Stimulated activated CD4-positive, alpha-beta T cell treated with anti-CD3 and anti-CD28 coated beads, Interleukin-2, amount 100 ng/mL, for 4 hours (primary cell): ENCODE results near the gene DHTKD1.
"Not testable (repeated sequence)": the region's sequence is repeated elsewhere in the genome, so short reads cannot be mapped to it uniquely, and the experiment has no call there.

Experiments used
- DNase-seq: peaks from one replicate; pipeline ENCODE4 v3.0.0-alpha.2; 2020; ENCODE audit warnings: low read depth

DHTKD1 gene

DNA sequence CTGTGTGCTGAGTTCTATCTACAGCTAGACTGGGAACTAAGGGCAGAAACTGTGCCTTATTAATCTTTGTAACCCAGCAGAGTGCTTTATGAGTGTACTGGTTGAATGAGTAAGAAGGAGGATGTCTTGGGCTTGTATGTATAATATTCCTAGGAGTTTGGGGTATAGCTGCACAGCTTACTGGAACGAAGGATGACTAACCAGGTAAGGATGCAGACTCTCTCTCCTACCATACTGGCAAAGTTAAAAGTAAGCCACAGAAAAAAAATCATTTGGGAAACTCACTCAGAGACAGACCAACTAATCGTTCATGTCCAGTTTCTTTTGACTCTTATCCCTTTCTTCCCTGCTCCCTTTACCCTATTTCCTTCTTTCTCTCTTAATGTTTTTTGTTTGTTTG lies 1.4 kb upstream of the DHTKD1 start:
- no peak for DNase-seq

DNA sequence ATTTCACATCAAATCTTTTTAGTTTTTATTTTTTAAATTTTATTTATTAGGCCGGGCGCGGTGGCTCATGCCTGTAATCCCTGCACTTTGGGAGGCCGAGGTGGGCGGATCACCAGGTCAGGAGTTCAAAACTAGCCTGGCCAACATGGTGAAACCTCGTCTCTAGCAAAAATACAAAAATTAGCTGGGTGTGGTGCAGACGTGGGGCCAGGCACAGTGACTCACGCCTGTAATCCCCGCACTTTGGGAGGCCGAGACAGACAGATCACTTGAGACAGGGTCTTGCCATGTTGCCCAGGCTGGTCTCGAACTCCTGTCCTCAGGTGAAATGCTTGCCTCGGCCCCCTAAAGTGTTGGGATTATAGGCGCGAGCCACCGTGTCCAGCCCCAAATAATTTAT lies 2.7 kb downstream of the DHTKD1 start:
- not testable (repeated sequence) for DNase-seq

DNA sequence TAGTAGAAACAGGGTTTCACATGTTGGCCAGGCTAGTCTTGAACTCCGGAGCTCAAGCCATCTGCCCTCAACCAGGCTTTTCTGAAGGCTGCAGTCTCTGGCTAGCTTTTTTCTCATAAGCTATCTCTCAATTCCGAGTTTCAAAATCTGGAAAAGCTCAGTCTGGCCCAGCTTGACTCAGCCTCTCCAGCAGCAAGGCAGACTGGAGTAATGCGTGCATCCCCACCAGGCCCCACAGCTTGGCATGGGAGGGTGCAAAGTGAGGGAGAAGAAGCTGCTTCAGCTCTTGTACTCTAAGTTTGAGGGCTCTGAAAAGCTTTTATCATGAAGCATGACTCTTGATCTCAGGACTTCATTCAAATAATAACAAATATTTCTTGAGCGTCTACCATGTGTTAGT lies 4.8 kb downstream of the DHTKD1 start:
- DNase-seq: no peak

DNA sequence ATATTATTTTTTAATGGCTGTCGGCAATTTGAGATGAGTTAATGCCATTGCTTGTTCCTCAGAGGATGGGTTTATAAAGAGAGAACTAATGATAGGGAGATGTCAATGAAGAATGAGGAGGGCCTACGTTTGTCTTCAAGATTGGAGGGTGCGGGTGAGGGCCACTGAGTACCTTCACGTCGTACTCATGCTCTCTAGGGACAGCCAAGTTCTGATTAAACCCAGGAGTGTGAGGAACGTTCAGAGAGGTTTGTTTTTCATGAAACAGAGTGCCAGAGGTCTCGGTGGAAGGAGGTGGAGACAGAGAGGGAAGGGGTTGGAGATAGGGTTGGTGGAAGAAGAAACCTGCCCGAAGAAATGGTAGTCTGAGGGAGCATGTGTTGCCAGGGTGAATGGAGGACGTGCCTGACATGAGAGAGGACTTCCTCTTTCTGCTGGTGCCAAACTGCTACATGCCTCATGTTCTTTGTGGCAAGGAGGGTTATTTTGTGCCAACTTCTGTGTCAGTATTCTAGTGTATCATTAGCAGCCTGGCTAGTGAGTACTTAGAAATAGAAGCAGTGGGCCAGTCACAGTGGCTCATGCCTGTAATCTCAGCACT lies 8.9 kb downstream of the DHTKD1 start:
- no peak for DNase-seq

DNA sequence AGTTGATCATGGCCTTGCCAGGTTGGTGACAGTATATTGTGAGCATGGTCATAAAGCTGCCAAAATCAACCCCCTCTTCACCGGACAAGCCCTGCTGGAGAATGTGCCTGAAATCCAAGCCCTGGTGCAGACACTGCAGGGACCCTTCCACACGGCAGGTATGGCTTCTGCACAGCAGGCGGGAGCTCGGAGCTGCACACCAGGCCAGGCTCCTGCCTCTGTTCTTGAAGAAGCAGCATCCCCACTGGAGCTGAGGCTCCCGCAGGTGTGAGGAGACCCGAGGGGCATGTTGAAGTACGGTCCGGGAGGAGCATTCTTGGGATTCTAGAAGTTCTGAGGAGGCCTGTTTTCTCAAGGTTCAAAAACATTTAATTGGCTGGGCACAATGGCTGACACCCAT lies 12.7 kb downstream of the DHTKD1 start:
- DNase-seq: no peak

DNA sequence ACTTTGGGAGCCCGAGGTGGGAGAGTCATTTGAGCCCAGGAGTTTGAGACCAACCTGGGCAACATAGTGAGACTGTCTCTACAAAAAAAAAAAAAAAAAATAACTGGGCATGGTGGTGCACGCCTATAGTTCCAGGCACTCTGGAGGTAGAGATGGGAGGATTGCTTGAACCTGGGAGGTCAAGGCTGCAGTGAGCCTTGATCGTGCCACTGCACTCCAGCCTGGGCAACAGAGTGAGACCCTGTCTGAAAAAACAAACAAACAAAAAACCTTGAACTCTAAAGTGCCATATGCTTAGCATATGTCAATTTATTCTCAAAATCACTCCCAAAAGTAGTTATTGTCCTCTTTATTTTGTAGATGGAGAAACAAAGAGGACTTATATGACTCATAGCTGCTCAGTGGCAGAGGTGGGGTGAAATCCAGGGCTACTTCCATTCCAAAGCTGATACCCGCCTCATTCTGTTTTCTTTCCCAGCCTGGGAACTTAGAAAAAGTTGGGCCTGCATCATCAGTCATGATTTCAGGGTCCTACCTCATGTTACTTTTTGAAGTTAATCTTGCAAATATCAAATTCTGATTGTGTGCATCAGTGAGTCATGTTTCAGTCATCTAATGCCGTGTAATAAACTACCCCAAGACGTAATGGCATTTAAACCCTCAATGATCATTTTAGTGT lies 13.3 kb downstream of the DHTKD1 start:
- DNase-seq: no peak

DNA sequence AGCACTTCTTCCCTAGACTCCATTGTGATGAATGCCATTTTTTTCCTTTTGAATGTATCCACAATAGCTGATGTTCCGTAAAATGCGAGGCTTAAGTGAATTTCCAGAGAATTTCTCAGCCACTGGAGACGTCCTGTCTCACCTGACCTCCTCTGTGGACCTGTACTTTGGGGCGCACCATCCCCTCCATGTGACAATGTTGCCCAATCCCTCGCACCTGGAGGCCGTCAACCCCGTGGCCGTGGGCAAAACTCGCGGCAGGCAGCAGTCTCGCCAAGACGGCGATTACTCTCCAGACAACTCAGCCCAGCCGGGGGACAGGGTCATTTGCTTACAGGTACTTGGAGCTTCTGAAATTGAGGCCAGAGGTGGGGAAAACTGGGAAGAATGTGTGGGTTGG lies 20.2 kb downstream of the DHTKD1 start:
- DNase-seq: no peak

DNA sequence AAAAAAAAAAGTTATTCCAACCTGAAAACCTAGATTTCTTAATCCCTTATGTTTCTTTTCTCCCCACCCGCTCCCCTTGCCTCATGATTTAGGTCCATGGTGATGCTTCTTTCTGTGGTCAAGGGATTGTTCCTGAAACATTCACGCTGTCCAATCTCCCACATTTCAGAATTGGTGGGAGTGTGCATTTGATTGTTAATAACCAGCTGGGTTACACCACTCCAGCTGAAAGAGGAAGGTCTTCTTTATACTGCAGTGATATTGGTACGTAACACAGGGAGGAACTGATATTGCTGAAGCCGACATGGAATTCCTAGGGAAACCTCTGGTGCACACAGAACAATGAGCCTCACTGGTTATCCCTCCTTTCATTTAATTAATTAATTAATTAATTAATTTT lies 22.7 kb downstream of the DHTKD1 start:
- no peak for DNase-seq

DNA sequence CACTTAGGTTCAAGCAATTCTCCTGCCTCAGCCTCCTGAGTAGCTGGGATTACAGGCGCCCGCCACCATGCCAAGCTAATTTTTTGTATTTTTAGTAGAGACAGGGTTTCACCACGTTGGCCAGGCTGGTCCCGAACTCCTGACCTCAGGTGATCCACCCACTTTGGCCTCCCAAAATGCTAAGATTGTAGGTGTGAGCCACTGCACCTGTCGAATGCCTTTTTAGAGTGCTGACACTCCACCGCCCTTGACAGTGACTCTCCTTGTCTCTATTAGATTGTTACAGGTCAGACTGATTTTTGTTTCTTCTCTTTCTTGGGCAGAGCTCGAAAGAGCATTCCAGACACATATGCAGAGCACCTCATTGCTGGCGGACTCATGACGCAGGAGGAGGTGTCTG lies 28.6 kb downstream of the DHTKD1 start:
- not testable (repeated sequence) for DNase-seq

DNA sequence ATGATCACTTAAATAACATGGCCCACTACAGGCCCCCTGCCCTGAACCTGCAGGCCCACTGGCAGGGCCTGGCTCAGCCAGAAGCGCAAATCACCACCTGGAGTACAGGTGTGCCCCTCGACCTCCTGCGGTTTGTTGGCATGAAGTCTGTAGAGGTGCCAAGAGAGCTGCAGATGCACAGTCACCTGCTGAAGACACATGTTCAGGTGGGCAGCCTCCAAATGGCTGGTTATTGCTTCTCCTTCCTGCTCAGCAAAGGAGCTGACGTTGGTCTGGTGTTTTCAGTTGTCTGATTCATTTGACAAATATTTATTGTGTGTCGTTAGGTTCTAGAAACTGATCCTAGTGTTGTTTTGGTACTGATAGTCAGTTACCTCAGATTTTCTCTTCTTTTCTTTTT lies 29.0 kb downstream of the DHTKD1 start:
- no peak for DNase-seq

DNA sequence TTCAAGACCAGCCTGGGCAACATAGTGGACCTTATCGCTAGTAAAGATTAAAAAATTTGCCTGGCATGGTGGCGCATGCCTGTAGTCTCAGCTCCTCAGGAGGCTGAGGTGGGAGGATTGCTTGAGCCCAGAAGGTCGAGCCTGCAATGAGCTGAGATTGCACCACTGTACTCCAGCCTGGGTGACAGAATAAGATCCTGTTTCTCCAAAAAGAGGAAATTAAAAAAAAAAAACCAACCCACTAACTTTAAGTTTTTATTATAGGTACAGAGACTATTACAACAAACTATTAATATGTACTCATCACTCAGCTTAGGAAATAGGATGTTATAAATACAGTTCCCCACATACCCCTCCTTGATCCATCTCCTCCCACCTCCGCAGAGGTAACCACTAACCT lies 30.2 kb downstream of the DHTKD1 start:
- DNase-seq: no peak

DNA sequence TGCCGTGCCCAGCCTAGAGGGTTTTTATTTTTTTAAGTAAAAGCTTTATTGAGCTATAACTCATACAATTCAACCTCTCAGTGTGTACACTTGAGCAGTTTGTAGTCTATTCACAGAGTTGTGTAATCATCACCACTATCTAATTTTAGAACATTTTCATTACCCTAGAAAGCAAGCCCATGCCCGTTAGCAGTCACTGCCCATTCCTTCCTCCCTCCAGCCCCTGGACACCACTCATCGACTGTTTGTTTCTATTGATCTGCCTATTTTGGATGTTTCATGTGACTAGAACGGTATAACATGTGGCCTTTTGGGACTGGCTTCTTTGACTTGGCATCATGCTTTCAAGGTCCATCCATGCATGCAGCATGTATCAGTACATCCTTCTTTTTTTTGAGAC lies 35.0 kb downstream of the DHTKD1 start:
- DNase-seq: no peak

DNA sequence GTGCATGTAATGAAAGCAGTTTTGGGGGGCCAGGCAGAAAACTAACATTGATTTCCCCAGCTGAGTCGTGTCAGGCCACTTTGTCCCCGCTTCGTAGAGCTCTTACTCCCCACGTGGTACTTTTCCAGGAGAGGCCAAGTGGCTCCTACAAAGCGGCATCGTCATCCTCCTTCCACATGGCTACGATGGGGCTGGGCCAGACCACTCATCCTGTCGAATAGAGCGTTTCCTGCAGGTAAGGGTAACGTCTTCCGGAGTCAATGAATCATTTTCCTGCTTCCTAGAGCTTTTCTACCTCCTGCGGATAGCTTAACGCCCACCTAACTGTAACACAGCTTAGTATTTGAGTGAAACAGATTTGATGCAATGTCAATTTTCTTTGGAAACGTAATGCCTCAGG lies 39.0 kb downstream of the DHTKD1 start:
- DNase-seq: no peak

DNA sequence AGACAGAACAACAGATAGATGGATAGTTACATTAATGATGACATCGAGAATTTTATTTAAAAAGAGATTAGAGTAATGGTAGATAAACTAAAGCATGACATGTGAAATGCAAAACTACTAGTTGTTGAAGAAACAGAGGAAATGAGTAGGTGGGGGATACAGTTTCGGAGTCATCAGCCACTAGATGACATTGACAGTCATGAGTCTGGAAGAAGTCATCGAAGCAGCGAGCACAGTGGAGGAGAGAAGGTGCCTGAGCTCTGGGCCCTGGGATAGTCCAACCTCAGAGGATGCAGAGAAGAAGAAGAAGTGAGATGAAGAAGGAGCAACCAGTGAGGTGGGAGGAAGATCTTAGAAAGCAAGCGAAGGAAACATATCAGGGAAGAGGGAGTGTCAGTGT lies 40.5 kb downstream of the DHTKD1 start:
- no peak for DNase-seq

DNA sequence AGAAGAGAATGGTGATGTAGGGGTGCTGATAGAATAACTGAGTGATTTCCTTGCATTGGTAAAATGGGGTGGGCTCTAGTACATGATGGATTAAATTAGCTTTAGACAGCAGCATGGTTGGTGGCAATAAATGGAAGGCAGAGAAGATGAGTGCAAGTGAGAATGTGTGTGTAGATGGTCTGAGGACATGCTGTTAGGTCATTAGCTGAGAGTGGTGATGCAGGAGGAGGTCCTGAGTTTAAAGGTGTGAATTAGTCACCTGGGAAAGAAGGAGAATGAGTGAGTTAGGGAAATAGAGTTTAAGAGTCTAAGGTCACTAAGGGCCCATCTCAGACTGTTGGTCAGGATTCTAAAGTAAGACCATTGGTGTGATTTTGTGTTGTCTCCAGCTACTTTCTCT lies 42.8 kb downstream of the DHTKD1 start:
- no peak for DNase-seq

DNA sequence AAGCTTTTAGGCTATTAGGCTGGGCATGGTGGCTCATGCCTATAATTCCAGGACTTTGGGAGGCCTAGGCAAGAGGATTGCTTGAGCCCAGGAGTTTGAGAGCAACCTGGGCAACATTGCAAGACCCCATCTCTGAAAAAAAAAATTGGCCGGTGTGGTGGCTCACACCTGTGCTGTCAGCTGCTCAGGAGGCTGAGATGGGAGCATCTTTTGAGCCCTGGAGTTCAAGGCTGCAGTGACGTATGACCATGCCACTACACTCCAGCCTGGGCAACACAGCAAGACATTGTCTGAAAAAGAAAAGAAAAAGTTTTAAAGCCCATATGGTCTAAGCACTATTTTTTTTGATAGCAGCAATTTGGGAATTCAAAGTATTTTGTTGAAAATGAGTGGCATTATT lies 44.9 kb downstream of the DHTKD1 start:
- no peak for DNase-seq

DNA sequence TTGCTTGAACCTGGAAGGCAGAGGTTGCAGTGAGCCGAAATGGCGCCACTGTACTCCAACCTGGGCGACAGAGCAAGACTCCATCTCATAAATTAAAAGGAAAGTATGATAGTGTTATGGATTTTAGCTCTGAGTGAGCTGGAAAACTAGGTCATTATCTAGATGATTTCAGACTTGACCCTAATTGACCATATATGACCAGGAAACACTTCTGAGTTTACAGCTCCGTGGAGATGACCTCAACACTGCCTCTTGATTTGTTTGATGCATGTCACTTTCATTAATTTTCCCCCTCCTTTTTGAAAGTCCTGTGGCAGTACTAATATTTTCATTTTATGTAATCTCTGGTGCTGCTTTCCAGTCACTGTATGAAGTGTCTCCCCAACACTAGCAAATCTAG lies 52.9 kb downstream of the DHTKD1 start:
- no peak for DNase-seq

DNA sequence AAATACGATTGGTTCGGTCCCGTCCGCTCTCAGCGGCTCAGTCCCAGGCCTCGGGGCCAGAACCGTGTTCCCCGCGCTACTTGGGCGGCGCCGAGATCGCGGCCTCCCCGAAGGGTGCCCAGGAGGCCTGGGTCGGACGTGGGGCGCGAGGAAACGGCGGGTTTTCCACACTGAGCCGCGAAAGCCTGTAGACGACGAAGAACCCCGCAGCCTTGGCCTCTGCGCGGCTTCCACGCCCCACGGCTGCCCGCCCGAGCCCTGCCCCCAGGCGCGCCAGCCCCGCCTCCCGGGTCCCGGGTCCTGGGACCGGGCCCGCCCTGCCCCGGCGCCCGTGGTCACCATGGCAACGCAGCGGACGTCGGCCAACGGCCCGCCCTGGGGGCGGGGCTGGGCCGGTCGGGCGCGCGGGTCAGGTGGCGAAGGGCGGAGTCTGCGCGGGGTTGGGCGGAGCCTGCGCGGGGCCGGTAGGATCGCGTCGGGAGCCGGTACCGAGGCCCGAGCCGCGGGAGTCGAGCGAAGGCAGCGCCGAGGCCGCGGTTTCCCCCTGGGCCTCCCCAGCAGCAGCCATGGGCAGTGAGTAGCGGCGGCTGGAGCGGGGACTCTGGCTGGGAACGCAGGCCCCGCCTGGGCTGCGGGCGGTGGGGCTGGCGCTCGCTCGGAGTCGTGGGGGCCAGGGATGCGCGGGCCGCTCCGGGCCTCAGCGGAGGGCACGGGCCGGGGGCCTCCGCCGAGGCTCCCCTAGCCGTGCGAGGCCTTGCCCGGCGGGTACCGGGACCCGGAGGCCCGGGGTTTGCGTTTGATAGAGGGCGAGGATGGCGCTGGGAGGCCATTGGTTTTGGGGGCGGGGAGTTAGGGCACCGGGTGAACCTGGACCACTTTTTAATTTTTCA lies 60.7 kb downstream of the DHTKD1 start, which contains the start of gene SEC61A2:
TSS of gene SEC61A2 (plus strand) at position 456 of the 890 bp plus-strand sequence. CDS start at position 567, 111 bp downstream.
- peak; percentile 97 for DNase-seq

DNA sequence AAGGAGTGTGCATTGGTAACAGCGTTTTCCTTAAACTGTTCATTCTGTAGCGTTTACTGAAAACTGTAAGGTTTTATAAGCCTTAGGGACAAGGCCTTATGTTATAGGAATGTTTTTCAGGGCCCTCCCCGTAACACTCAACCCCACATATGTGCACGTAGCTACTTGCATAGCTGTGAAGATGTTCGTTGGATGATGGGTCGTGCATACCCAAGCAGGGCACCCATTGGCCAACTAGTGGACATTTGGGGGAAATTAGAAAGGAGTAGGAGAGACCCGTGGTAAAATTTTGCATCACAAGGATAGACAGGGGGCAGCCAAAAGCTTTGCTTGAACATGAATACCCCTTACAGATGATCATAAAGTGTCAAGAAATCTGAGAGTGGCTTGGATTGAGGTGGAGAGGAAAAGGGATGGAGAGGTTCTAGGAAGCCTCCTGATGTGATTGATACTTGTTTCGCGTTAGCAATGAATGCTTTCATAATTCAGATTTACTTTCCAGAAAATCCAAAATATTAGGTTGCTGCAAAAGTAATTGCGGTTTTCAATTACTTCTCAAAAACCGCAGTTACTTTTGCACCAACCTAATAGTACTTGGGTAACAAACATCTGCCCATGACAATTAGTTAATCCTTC lies 61.6 kb downstream of the DHTKD1 start:
- peak; percentile 12 for DNase-seq

DNA sequence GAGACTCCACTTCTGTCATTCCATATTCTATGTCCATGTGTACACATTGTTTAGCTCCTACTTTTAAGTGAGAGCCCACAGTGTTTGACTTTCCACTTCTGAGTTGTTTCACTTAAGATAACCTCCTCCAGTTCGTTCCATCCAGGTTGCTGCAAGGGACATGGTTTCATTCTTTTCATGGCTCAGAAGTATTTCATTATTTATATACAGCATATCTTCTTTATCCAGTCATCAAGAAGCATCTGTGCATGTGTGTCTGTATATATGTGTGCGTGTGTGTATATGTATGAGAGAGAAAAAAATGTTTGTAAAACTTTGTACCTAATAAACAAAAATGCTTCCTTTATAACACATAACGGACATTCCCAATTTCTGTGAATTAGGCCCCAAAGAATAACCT lies 66.9 kb downstream of the DHTKD1 start:
- no peak for DNase-seq

DNA sequence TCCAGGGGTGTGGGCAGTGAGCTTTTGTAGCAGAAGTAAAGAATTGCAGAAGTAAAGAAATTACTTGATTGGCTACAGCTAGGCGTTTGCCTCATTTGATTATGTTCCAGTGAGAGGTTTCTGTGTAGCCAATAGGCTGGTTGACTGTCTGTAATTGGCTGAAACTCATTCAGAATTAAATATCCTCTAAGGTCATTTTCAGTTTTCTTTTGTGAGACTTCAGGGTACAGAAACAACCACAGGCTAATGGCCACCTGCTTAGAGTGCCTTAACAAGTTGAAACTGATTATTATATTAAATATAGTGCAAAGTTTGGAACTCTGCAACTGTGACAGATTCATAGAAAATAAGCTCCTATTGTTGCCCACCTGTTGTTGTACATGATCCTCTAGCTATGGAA lies 71.3 kb downstream of the DHTKD1 start:
- DNase-seq: no peak

DNA sequence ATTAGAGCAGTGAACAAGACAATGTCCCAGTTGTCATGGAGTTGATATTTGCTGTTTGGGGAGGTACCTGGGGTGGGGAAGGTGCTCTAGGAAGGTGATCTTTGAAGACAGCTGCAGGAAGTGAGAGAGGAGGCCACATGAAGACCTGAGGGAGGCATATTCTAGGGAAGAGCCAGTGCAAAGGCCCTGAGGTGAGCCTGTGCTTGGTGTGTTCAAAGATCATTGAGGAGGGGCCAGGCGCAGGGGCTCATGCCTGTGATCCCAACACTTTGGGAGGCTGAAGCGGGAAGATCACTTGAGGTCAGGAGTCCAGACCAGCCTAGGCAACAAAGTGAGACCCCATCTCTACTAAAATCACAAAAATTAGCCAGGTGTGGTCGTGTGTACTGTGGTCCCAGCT lies 75.8 kb downstream of the DHTKD1 start:
- DNase-seq: no peak

DNA sequence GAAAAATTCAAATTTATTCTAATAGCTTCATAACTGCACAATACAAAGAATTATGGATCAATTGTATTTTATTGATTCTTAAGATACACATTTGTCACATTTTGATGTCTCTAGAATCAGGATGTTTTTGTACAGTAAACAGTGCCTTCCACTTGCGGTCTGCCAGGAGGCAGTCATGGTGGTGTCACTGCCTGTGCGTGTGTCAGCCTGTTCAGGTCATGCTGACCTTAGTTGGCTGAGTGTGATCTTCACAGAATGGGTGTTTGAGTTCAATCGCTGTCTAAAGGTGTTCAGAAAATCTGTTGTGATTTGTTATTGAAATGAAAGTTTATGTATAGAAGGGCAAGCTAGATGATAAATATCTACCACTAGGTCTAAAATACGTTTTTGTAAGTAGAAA lies 81.4 kb downstream of the DHTKD1 start:
- DNase-seq: no peak
